ENCODE measurements around the gene RNMT. TPM values are rescaled to one million over a fixed set of nuclear protein-coding genes. Genes with fewer than 3 reads are reported as not detected.
A peak's percentile ranks its signal among the peaks of the same experiment; 100 is the strongest.
"Not testable (repeated sequence)": the region's sequence is repeated elsewhere in the genome, so short reads cannot be mapped to it uniquely, and the experiment has no call there.

RNMT gene
- total RNA-seq, 2 donors from 2014 or later, result 93.5 to 115 TPM

DNA sequence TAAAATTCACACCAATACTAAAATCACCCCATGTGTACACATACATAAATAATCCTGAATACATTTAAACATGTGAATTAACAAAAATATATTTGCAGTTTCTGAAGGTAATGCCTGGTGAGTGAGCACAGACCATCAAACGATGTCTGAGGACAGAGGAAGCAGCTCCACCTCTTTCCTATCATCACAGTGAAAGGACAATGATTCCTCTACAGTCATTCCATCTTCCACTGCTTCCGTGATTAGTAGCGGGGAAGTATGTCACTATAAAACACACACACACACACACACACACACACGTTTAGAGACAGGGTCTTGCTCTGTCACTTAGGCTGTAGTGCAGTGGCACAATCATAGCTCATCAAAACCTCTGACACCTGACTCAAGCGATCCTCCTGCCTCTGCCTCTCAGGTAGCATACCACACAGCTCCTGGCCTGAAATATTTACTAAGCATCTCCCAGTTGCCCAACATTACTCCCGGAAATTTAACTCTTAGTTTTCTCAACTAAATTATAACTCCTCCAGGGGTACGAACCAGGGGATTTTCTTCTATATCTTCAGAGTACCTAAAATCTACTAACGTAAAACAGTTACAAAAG, 12.9 kb upstream of the RNMT start:
- Mint-ChIP-seq H3K36me3 (ENCODE audit: low read depth) (peaks cover 3% of the 10 kb centered on the region), H3K4me3 (peak overlapping the region; percentile 12), H3K4me1 (peaks cover 27% of the 10 kb centered on the region), H3K27ac (no peak overlapping the region), H3K27me3 (no peaks in the 10 kb centered on the region)
- DNase-seq, result no peak
- H3K9me3 ChIP-seq (ENCODE audit: control insufficient read depth, low read length, poor library complexity, severe bottlenecking), result no peaks in the 10 kb centered on the region
- ATAC-seq, result no peak

DNA sequence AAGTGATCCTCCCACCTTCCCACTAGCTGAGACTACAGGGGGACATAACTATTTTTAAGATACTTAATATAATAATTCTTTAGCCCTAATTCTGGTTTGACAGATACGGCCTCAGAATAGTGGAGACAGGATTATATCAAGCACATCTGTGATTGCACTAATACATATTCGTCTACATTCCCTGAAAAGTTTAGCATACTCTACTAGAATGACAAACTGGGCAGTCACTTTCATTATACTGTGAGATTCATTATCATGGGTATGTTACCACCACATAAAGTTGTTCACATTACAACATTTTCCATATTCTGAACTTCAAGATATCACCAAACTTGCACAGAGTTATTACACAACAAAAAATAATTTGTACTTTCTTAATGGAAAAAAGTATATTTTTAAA, 11.1 kb upstream of the RNMT start:
- no peaks in the 10 kb centered on the region for H3K9me3 ChIP-seq (ENCODE audit: control insufficient read depth, low read length, poor library complexity, severe bottlenecking)
- DNase-seq (no peak), ATAC-seq (no peak)
- peaks cover 3% of the 10 kb centered on the region for H3K36me3 Mint-ChIP-seq (ENCODE audit: low read depth)
- no peaks in the 10 kb centered on the region for H3K27me3 Mint-ChIP-seq
- H3K4me3 Mint-ChIP-seq, result no peak overlapping the region
- no peak overlapping the region for H3K27ac Mint-ChIP-seq
- peaks cover 24% of the 10 kb centered on the region for H3K4me1 Mint-ChIP-seq

DNA sequence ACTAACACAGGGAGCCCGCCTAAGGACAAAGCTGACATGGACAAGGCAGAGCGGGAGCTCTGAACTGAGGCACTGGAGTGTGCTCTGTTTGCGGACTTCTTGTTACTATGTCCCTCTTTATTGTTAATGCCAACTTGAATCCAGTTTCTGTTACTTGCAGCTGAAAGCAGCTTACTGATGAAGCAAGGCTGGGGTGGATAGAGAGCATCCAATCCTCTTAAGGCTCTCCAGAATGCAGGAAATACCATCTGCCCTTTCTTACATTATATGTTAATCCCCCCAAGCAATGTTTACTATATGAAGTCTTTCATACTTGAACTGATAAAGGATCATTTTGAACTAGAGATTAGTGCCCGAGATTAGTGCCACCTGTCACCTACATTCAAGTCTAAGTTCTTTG, 9.6 kb upstream of the RNMT start:
- Mint-ChIP-seq H3K4me3 (no peak overlapping the region), H3K4me1 (peaks cover 15% of the 10 kb centered on the region), H3K36me3 (ENCODE audit: low read depth) (no peaks in the 10 kb centered on the region), H3K27me3 (no peaks in the 10 kb centered on the region), H3K27ac (no peak overlapping the region)
- H3K9me3 ChIP-seq (ENCODE audit: control insufficient read depth, low read length, poor library complexity, severe bottlenecking), result no peaks in the 10 kb centered on the region
- no peak for ATAC-seq
- no peak for DNase-seq

DNA sequence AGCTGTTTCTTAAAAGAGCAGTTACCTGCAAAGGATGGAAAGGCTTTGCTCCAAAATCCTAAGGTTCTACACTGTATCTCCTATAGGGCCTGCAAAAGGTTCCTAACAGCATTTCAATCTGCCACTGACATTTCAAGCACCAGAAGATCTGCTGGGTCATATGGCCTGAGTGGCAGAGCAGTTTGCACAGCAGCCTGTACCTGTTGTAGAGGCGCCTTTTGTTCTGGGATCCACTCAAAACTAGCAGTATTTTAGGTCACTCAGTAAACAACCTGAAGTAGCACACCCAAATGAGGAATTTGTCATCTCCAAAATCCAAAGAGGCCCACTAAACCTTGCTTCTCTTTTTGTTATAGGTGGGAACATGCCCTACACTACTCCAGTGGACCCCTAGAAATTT, 6.3 kb upstream of the RNMT start:
- DNase-seq (no peak), ATAC-seq (no peak)
- H3K9me3 ChIP-seq (ENCODE audit: control insufficient read depth, low read length, poor library complexity, severe bottlenecking), result no peaks in the 10 kb centered on the region
- Mint-ChIP-seq H3K36me3 (ENCODE audit: low read depth) (no peaks in the 10 kb centered on the region), H3K27me3 (no peaks in the 10 kb centered on the region), H3K27ac (no peak overlapping the region), H3K4me3 (no peak overlapping the region), H3K4me1 (peaks cover 12% of the 10 kb centered on the region)

DNA sequence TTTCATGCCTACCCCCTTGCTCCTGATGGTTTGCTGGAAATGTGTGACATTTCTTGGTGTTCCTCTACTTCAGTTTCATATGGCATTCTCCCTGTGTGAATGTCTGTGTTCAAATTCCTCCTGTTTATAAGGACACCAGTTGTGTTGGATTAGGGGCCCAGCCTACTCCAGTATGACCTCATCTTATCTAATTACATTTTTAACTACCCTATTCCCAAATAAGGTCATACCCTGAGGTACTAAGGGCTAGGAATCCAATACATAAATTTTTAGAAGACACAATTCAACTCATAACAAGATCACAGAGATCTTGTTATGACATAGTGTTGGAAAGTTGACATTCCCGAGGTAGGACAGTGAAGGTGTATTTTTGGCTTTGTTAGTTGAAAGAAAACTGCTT, 5.6 kb upstream of the RNMT start:
- H3K4me1 Mint-ChIP-seq, result peaks cover 17% of the 10 kb centered on the region
- no peak overlapping the region for H3K4me3 Mint-ChIP-seq
- H3K9me3 ChIP-seq (ENCODE audit: control insufficient read depth, low read length, poor library complexity, severe bottlenecking), result no peaks in the 10 kb centered on the region
- no peaks in the 10 kb centered on the region for H3K27me3 Mint-ChIP-seq
- no peak overlapping the region for H3K27ac Mint-ChIP-seq
- DNase-seq, result no peak
- no peak for ATAC-seq
- no peaks in the 10 kb centered on the region for H3K36me3 Mint-ChIP-seq (ENCODE audit: low read depth)

DNA sequence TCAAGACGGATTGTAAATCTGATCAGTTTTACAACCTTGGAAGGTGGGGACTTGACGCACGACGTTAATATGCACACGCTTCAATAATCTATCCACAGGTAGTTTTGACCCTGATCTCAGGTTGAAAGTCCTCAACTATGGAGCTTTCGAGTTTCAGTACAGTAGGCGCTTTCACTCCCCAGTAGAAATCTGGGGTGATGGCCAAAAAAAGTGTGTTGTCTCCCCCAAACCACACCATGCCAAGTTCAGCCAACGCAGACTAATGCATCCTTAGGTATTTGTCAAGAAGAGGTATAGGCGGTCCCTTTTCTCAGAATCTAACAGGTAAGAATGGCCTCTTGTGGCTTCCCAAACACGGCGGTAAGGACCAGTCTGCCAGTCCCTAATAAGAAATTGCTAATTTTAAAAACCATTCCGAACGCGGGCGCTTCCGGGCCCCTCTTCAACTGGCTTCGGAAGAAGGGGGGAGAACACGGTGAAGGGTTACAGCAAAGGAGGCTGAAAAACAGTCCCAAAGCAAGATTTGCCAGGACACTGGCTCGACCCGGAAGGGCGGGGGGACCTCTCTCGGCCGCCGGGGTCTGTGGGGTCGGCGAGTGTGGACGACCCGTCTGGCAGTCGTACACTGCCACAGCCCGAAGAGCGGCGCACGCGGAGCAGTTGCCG, 774 bp upstream of the RNMT start:
- Mint-ChIP-seq H3K27me3 (no peaks in the 10 kb centered on the region), H3K4me1 (peaks cover 47% of the 10 kb centered on the region), H3K27ac (peak overlapping the region; percentile 98), H3K4me3 (peak overlapping the region; percentile 91), H3K36me3 (ENCODE audit: low read depth) (no peaks in the 10 kb centered on the region)
- H3K9me3 ChIP-seq (ENCODE audit: control insufficient read depth, low read length, poor library complexity, severe bottlenecking), result no peaks in the 10 kb centered on the region
- no peak for ATAC-seq
- peak in 1 of 3 donors; percentile 11 for DNase-seq

DNA sequence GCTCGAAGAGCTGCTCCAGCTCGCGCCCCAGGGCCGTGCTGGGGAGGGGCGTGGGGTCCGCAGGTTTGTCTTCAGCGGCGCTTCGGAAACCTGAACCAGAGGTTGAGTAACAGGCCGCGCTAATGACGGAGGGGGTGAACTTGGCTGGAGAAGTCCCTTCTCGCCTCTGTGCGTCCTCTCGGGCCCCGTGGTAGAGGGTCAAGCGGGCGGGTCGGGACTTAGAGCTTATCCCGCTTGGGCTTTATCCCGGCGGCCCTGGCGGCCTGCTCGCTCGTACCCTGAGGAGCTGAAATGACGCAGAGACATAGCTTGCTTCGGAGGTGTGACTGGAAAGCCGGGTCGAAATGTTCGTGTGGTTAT, 479 bp downstream of the RNMT start:
- peak in 1 of 3 donors; percentile 11 for DNase-seq
- Mint-ChIP-seq H3K27me3 (no peaks in the 10 kb centered on the region), H3K4me3 (peak overlapping the region; percentile 91), H3K36me3 (ENCODE audit: low read depth) (no peaks in the 10 kb centered on the region), H3K4me1 (peaks cover 47% of the 10 kb centered on the region), H3K27ac (peak overlapping the region; percentile 98)
- peak; percentile 18 for ATAC-seq
- no peaks in the 10 kb centered on the region for H3K9me3 ChIP-seq (ENCODE audit: control insufficient read depth, low read length, poor library complexity, severe bottlenecking)

DNA sequence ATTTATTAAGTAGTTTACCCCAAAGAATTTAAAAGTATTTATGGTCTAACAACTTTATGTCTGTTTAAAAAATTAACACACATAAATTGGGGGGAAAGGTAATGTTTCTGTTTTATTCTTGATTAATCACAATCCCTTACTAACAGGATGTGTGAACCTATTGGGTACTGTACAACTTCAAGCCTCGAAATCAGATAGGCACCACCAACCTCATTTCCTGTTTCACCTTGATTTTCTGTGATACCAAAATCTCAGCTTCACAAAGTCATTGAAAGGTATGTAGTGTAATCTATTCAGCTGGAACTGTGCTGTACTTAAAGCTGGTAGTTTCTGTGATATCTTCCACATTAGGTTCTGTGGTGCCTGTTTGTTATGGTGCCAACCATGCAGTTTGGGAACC, 4.0 kb downstream of the RNMT start:
- ATAC-seq (peak; percentile 16), DNase-seq (no peak)
- Mint-ChIP-seq H3K4me3 (no peak overlapping the region), H3K27ac (no peak overlapping the region), H3K27me3 (no peaks in the 10 kb centered on the region), H3K36me3 (ENCODE audit: low read depth) (no peaks in the 10 kb centered on the region), H3K4me1 (peaks cover 40% of the 10 kb centered on the region)
- no peaks in the 10 kb centered on the region for H3K9me3 ChIP-seq (ENCODE audit: control insufficient read depth, low read length, poor library complexity, severe bottlenecking)

DNA sequence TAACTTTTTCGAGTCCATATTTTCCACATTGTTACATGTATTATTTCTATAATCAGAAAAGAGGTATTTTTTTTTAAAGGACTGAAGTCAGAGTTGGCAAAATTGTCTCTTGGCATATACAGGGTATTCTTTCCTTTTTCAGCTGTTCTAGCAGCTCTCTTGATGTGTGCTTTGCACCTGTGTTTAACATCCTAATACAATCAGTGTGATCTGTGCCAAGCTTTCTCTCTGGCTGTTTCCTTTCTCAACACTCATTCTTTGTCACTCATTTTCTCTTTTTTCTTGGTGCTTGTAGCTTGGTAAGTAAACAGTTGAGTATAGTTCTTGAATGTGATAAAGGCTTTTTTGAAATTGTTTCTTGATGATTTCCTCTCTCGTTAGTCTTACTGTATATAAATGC, 9.2 kb downstream of the RNMT start:
- Mint-ChIP-seq H3K27ac (peak overlapping the region; percentile 41), H3K27me3 (no peaks in the 10 kb centered on the region), H3K4me3 (no peak overlapping the region), H3K36me3 (ENCODE audit: low read depth) (peaks cover 4% of the 10 kb centered on the region), H3K4me1 (peaks cover 8% of the 10 kb centered on the region)
- no peaks in the 10 kb centered on the region for H3K9me3 ChIP-seq (ENCODE audit: control insufficient read depth, low read length, poor library complexity, severe bottlenecking)
- DNase-seq, result no peak
- ATAC-seq, result no peak

DNA sequence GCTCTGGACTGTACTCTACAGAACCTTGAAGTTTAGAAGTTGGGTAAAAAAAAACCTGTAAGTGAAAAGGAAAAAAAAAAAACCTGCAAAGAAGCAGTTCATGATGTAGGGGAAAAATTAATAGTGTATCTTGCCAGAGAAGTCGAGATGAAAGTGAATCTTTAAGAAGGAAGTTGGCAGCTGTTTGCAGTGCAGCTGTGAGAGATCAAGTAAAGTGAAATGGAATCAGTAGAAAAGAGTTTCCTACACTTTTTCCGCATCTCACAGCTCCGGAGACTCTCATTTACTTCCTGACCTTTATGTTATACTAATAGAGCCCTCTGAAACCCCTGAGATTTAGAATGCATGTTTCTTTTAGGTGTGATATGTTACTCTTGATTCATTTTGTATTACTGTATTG, 19.2 kb downstream of the RNMT start:
- Mint-ChIP-seq H3K27ac (peak overlapping the region; percentile 32), H3K36me3 (ENCODE audit: low read depth) (peaks cover 29% of the 10 kb centered on the region), H3K27me3 (no peaks in the 10 kb centered on the region), H3K4me3 (no peak overlapping the region), H3K4me1 (peaks cover 15% of the 10 kb centered on the region)
- DNase-seq (no peak), ATAC-seq (no peak)
- H3K9me3 ChIP-seq (ENCODE audit: control insufficient read depth, low read length, poor library complexity, severe bottlenecking), result no peaks in the 10 kb centered on the region

DNA sequence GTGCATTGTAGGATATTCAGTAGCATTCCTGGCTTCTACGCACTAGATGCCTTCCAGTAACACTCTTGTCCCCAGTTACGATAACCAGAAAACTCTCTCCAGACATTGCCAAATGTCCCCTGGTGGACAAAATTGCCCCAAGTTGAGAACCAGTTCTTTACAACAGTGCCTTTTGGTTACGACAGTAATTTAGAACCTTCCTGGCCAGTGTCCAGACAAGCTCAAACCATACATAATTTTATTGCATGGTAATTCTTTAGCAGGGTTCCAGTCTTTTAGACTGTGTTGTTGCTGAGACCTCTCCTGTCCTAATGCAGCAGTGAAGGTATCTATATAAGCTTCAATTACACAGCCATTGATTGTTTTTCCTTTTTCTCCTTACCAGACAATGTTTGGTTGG, 20.2 kb downstream of the RNMT start:
- Mint-ChIP-seq H3K27me3 (no peaks in the 10 kb centered on the region), H3K36me3 (ENCODE audit: low read depth) (peaks cover 33% of the 10 kb centered on the region), H3K4me3 (no peak overlapping the region), H3K27ac (no peak overlapping the region), H3K4me1 (peaks cover 15% of the 10 kb centered on the region)
- no peak for DNase-seq
- H3K9me3 ChIP-seq (ENCODE audit: control insufficient read depth, low read length, poor library complexity, severe bottlenecking), result no peaks in the 10 kb centered on the region
- no peak for ATAC-seq

DNA sequence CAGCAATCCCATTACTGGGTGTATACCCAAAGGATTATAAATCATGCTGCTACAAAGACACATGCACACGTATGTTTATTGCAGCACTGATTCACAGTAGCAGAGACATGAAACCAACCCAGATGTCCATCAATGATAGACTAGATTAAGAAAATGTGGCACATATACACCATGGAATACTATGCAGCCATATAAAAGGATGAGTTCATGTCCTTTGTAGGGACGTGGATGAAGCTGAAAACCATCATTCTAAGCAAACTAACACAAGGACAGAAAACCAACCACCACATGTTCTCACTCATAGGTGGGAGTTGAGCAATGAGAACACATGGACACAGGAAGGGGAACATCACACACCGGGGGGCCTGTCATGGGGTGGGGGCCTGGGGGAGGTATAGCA, 25.1 kb downstream of the RNMT start:
- H3K4me1 Mint-ChIP-seq; ATAC-seq; H3K27me3 Mint-ChIP-seq; DNase-seq; H3K9me3 ChIP-seq (ENCODE audit: control insufficient read depth, low read length, poor library complexity, severe bottlenecking): not testable (repeated sequence)
- peak overlapping the region; percentile 43 for H3K4me3 Mint-ChIP-seq
- H3K36me3 Mint-ChIP-seq (ENCODE audit: low read depth), result peaks cover 36% of the 10 kb centered on the region
- H3K27ac Mint-ChIP-seq, result peak overlapping the region; percentile 57

DNA sequence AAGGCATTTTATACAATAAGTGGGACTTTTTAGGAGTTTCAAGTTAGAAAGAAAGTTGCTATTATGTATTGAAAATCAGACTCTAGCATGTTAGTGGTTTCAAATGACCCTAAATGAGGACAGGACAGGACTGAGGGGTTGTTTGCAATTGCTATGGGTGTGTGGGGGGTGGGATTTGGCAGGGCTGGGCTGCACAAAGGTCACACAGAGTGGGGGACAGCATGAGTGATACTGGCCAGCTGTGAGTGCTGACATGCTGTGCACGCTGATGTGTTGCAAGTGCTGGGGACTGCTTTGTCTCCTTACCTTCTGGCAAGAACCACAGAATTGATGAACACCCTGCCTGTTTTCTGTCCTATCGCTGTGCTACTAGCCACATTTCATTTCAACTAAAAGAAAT, 29.8 kb downstream of the RNMT start:
- no peaks in the 10 kb centered on the region for H3K4me1 Mint-ChIP-seq
- H3K4me3 Mint-ChIP-seq, result no peak overlapping the region
- H3K9me3 ChIP-seq (ENCODE audit: control insufficient read depth, low read length, poor library complexity, severe bottlenecking), result no peaks in the 10 kb centered on the region
- peaks cover 31% of the 10 kb centered on the region for H3K36me3 Mint-ChIP-seq (ENCODE audit: low read depth)
- no peaks in the 10 kb centered on the region for H3K27me3 Mint-ChIP-seq
- ATAC-seq (no peak), DNase-seq (no peak)
- no peak overlapping the region for H3K27ac Mint-ChIP-seq

DNA sequence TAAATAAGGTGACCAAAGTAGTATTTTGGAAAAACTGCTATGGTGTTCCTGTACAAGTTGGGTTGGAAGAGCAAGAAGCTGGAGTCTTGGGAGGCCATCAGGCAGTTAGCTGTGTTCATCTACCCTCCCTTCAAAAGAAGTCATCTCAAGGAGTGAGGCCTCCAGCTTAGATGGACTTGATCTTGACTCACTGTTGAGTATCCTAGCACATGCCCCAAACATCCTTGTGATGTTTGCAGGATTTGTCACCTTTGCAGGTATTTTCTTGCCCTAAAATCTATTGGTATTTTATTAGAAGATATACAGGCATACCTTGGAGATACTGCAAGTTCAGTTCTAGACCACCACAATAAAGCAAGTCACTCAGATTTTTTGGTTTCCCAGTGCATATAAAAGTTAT, 30.2 kb downstream of the RNMT start:
- ATAC-seq (peak; percentile 16), DNase-seq (no peak)
- peaks cover 29% of the 10 kb centered on the region for H3K36me3 Mint-ChIP-seq (ENCODE audit: low read depth)
- H3K27me3 Mint-ChIP-seq, result no peaks in the 10 kb centered on the region
- H3K9me3 ChIP-seq (ENCODE audit: control insufficient read depth, low read length, poor library complexity, severe bottlenecking), result no peaks in the 10 kb centered on the region
- H3K4me1 Mint-ChIP-seq, result no peaks in the 10 kb centered on the region
- no peak overlapping the region for H3K4me3 Mint-ChIP-seq
- no peak overlapping the region for H3K27ac Mint-ChIP-seq
